ENCODE results near the gene CLTB. TPM values are rescaled to one million over a fixed set of nuclear protein-coding genes. Genes with fewer than 3 reads are reported as not detected.

CLTB gene
- total and polyA plus RNA-seq, 2 of the 4 experiments (the other 2 are of a cell fraction): 87.6 to 99.9 TPM

DNA sequence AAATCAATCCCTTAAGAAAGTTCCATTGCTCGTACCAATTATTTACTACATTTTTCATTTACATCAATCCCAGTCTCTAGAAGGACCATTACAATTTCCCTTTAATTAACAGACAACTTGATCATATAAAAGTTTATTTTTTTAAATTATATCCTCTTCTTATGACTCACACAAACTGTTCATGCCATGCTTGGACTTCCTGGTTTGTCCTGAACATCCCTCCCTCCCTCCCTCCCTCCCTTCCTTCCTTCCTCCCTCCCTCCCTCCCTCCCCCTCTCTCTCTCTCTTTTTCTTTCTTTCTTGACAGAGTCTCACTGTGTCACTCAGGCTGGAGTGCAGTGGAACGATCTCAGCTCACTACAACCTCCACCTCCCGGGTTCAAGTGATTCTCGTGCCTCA lies 11.6 kb upstream of the CLTB start:
- H3K79me1 ChIP-seq (ENCODE audit: low read depth in 1 of 2, low read length in 2 of 2): no peaks in the 10 kb centered on the region
- WGBS, 2 experiments (ENCODE audit: extremely low coverage in 2 of 2, insufficient read length in 1 of 2): 100% methylated on average over 1 of the region's 4 CpGs; no CpG with 5 or more reads in 1 of the 2 experiments
- no peak overlapping the region for H3K23ac ChIP-seq (ENCODE audit: low read depth, low read length)
- no peaks in the 10 kb centered on the region for H3K9me1 ChIP-seq (ENCODE audit: insufficient read depth, low read length)
- H3K27ac ChIP-seq (ENCODE audit: insufficient read depth, low read length): 0 out of 2 replicates have a peak overlapping the region, but pooled peaks have one; percentile 35
- in situ Hi-C loops (cut with MboI; ENCODE audit: low sequenced_read_pairs) (no loop called here), intact Hi-C loops (cut with micrococcal nuclease) (no loop called here), dilution Hi-C loops (cut with HindIII; ENCODE audit: low sequenced_read_pairs, unreplicated experiment) (no loop called here)
- BruUV-seq (replicated peaks): no TSS peak
- no peak overlapping the region for H2BK20ac ChIP-seq (ENCODE audit: low read depth, low read length)
- no peak overlapping the region for H3K14ac ChIP-seq (replicated peaks; ENCODE audit: low read depth, low read length)
- peak; percentile 57 for ATAC-seq (ENCODE audit: low read depth)
- TF ChIP-seq CEBPB (IDR thresholded peaks at IDR 0.05; ENCODE audit: low read depth, low read length) (no peak), MXI1 (IDR thresholded peaks at IDR 0.05; ENCODE audit: borderline replicate concordance, low read depth, low read length) (no peak), BHLHE40 (IDR thresholded peaks at IDR 0.05; ENCODE audit: low read depth, low read length) (no peak), SMC3 (IDR thresholded peaks at IDR 0.05; ENCODE audit: low read depth, low read length) (no peak), POLR2A (IDR thresholded peaks at IDR 0.05; ENCODE audit: low read depth, low read length) (no peak), RCOR1 (IDR thresholded peaks at IDR 0.05; ENCODE audit: insufficient replicate concordance, low read length) (no peak), RFX5 (IDR thresholded peaks at IDR 0.05; ENCODE audit: low read depth, low read length) (no peak), NFE2L2 (IDR thresholded peaks at IDR 0.05; ENCODE audit: low read depth, low read length) (no peak), RAD21 (IDR thresholded peaks at IDR 0.05; ENCODE audit: low read length) (no peak), CHD1 (IDR thresholded peaks at IDR 0.05; ENCODE audit: low read depth, low read length) (no peak), MAFK (IDR thresholded peaks at IDR 0.05; ENCODE audit: low read depth, low read length) (no peak), MAZ (IDR thresholded peaks at IDR 0.05; ENCODE audit: borderline replicate concordance, low read depth, low read length) (no peak)
- TF ChIP-seq, protein P1, sequence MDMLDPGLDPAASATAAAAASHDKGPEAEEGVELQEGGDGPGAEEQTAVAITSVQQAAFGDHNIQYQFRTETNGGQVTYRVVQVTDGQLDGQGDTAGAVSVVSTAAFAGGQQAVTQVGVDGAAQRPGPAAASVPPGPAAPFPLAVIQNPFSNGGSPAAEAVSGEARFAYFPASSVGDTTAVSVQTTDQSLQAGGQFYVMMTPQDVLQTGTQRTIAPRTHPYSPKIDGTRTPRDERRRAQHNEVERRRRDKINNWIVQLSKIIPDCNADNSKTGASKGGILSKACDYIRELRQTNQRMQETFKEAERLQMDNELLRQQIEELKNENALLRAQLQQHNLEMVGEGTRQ (IDR thresholded peaks at IDR 0.05; ENCODE audit: low read depth, low read length): no peak
- TF ChIP-seq, protein P2, sequence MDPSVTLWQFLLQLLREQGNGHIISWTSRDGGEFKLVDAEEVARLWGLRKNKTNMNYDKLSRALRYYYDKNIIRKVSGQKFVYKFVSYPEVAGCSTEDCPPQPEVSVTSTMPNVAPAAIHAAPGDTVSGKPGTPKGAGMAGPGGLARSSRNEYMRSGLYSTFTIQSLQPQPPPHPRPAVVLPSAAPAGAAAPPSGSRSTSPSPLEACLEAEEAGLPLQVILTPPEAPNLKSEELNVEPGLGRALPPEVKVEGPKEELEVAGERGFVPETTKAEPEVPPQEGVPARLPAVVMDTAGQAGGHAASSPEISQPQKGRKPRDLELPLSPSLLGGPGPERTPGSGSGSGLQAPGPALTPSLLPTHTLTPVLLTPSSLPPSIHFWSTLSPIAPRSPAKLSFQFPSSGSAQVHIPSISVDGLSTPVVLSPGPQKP (IDR thresholded peaks at IDR 0.05; ENCODE audit: borderline replicate concordance, low read depth, low read length): no peak
- TF ChIP-seq, protein P3, sequence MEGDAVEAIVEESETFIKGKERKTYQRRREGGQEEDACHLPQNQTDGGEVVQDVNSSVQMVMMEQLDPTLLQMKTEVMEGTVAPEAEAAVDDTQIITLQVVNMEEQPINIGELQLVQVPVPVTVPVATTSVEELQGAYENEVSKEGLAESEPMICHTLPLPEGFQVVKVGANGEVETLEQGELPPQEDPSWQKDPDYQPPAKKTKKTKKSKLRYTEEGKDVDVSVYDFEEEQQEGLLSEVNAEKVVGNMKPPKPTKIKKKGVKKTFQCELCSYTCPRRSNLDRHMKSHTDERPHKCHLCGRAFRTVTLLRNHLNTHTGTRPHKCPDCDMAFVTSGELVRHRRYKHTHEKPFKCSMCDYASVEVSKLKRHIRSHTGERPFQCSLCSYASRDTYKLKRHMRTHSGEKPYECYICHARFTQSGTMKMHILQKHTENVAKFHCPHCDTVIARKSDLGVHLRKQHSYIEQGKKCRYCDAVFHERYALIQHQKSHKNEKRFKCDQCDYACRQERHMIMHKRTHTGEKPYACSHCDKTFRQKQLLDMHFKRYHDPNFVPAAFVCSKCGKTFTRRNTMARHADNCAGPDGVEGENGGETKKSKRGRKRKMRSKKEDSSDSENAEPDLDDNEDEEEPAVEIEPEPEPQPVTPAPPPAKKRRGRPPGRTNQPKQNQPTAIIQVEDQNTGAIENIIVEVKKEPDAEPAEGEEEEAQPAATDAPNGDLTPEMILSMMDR (conservative IDR thresholded peaks at IDR 0.05; ENCODE audit: low read depth, low read length): no peak
- DNase-seq: peak; percentile 55
- no peaks in the 10 kb centered on the region for H3K36me3 ChIP-seq (ENCODE audit: control insufficient read depth, insufficient read depth, low read length)
- no peak overlapping the region for H4K91ac ChIP-seq (ENCODE audit: insufficient read depth, low read depth, low read length)
- H3K4me3 ChIP-seq (ENCODE audit: insufficient read depth, low read depth, low read length): no peak overlapping the region
- peak overlapping the region; percentile 81; the same call in 1 of the 2 replicates for H4K5ac ChIP-seq (ENCODE audit: low read depth, low read length)
- H2BK120ac ChIP-seq (ENCODE audit: low read depth, low read length): peak overlapping the region; percentile 37; the same call in 1 of the 2 replicates
- H3K27me3 ChIP-seq (ENCODE audit: control insufficient read depth, insufficient read depth, low read length): peaks cover 5% of the 10 kb centered on the region
- no peaks in the 10 kb centered on the region for H4K20me1 ChIP-seq (ENCODE audit: insufficient read depth, low read length)
- H2BK5ac ChIP-seq (ENCODE audit: low read depth, low read length, poor library complexity, severe bottlenecking): no peak overlapping the region
- H2BK15ac ChIP-seq (ENCODE audit: low read depth, low read length): no peak overlapping the region
- H2AFZ ChIP-seq (replicated peaks; ENCODE audit: low read length, poor library complexity): peak overlapping the region; percentile 79
- ChIA-PET CTCF (interaction anchor here (2.0 kb wide), 1 partner anchor 11 kb away, joined by 5 read pairs; the partner anchor contains the start of gene CLTB), POLR2A (ENCODE audit: unreplicated experiment) (no interaction called here)
- H2AK5ac ChIP-seq (ENCODE audit: low read depth, low read length): peak overlapping the region; percentile 50; the same call in 1 of the 2 replicates
- H4K8ac ChIP-seq (ENCODE audit: low read depth in 2 of 2, low read length in 2 of 2): peak overlapping the region in 1 of 2 experiments; percentile 95; a peak in 2 of 4 replicates
- no peak overlapping the region for H3K4me2 ChIP-seq (ENCODE audit: low read depth, low read length)
- no peak overlapping the region for H3K9ac ChIP-seq (ENCODE audit: low read depth, low read length)
- H3K9me3 ChIP-seq (ENCODE audit: control insufficient read depth, insufficient read depth, low read length): 0 out of 2 replicates have a peak, but pooled peaks cover 2% of the 10 kb centered on the region
- H2AK9ac ChIP-seq (replicated peaks; ENCODE audit: low read depth, low read length, poor library complexity): no peak overlapping the region
- no peaks in the 10 kb centered on the region for H3K4me1 ChIP-seq (ENCODE audit: control insufficient read depth, insufficient read depth, low read length)
- no peak overlapping the region for H3K18ac ChIP-seq (ENCODE audit: low read depth, low read length)
- H3K56ac ChIP-seq (ENCODE audit: extremely low read depth, insufficient read depth, low read length): no peak overlapping the region
- H3K4ac ChIP-seq (ENCODE audit: low read depth, low read length): peak overlapping the region; percentile 66; the same call in 1 of the 2 replicates

Data from IMR-90 (cell line).